NCI-H128 (cell line): ENCODE results near the gene WDR31.
"Not testable (repeated sequence)": the region's sequence is repeated elsewhere in the genome, so short reads cannot be mapped to it uniquely, and the experiment has no call there.

Source experiments
- DNase-seq: peaks from one replicate; lab custom pipeline; 2025; ENCODE audit not compliant: unreplicated experiment; lab: John Stamatoyannopoulos, UW

The WDR31 gene

GRCh38 chr9:113340011-113340699, at the start of gene WDR31:
TSS of gene WDR31 (minus strand) at chr9:113340275. CDS start at chr9:113332022, 8,253 bp downstream.
- DNase-seq: peak; percentile 73

GRCh38 chr9:113389451-113389850, 49.4 kb upstream of the WDR31 start:
- DNase-seq: no peak

GRCh38 chr9:113388833-113389232, 48.8 kb upstream of the WDR31 start:
- no peak for DNase-seq

GRCh38 chr9:113387560-113388230, 47.6 kb upstream of the WDR31 start:
- no peak for DNase-seq

GRCh38 chr9:113386571-113387393, 46.7 kb upstream of the WDR31 start:
- DNase-seq: no peak

GRCh38 chr9:113381909-113382411, 41.9 kb upstream of the WDR31 start:
- DNase-seq: no peak

GRCh38 chr9:113381441-113381840, 41.4 kb upstream of the WDR31 start:
- DNase-seq: not testable (repeated sequence)

- DNase-seq: no peak
Observed at GRCh38 chr9:113380869-113381378, 40.8 kb upstream of the WDR31 start.

GRCh38 chr9:113379829-113380210, 39.7 kb upstream of the WDR31 start:
- DNase-seq: not testable (repeated sequence)

GRCh38 chr9:113379094-113379828, 39.2 kb upstream of the WDR31 start:
- not testable (repeated sequence) for DNase-seq

GRCh38 chr9:113376634-113377567, 36.8 kb upstream of the WDR31 start, which contains the start of gene HDHD3:
TSS of gene HDHD3 (minus strand) at chr9:113376986. CDS start at chr9:113374354, 2,632 bp downstream.
- DNase-seq: peak; percentile 74

- no peak for DNase-seq
Observed at GRCh38 chr9:113375057-113376023, 35.3 kb upstream of the WDR31 start.

GRCh38 chr9:113373676-113374392, 33.8 kb upstream of the WDR31 start:
- no peak for DNase-seq

GRCh38 chr9:113373256-113373655, 33.2 kb upstream of the WDR31 start:
- no peak for DNase-seq

GRCh38 chr9:113372059-113372458, 32.0 kb upstream of the WDR31 start:
- no peak for DNase-seq

- DNase-seq: peak; percentile 41
Observed at GRCh38 chr9:113370806-113371325, 30.8 kb upstream of the WDR31 start.

- DNase-seq: no peak
Observed at GRCh38 chr9:113369855-113370140, 29.7 kb upstream of the WDR31 start.
